GM19455 (cell line): ENCODE measurements around the gene LACTB.

Experiments used
- ATAC-seq: cut with Tn5 transposase; IDR thresholded peaks from one replicate; pipeline ENCODE4 v1.9.1; 2021; ENCODE audit not compliant: unreplicated experiment

Gene LACTB

DNA sequence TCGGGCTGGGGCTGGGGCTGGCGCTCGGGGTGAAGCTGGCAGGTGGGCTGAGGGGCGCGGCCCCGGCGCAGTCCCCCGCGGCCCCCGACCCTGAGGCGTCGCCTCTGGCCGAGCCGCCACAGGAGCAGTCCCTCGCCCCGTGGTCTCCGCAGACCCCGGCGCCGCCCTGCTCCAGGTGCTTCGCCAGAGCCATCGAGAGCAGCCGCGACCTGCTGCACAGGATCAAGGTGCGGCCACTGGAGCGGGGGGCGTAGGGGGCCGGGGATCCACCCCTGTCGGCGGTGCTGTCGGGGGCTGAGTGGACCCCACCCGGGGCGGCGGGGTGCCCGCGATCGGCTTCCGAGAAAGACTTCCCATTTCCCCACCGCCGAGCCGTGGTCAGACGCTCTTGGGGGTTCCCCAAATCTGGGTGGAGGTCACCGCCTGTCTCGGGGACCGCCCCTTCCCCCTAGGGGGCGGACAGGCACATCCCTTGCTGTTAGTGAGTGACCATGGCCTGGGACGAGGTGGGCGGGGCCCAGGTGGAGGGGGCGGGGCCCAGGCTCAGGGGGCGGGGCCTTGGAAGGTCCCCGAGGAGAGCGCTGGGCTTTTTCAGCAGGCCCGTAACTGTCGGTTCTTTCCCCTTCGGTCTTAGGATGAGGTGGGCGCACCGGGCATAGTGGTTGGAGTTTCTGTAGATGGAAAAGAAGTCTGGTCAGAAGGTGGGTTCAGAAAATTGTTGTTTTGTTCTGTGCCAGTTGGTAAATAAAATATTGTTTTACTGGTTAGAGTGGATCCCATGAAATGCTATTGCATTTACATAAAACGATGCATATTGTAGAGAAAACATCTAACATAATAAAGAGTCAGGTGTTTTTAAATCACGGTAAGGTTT is 578 bp downstream of the LACTB start:
- ATAC-seq = peak; percentile 80

DNA sequence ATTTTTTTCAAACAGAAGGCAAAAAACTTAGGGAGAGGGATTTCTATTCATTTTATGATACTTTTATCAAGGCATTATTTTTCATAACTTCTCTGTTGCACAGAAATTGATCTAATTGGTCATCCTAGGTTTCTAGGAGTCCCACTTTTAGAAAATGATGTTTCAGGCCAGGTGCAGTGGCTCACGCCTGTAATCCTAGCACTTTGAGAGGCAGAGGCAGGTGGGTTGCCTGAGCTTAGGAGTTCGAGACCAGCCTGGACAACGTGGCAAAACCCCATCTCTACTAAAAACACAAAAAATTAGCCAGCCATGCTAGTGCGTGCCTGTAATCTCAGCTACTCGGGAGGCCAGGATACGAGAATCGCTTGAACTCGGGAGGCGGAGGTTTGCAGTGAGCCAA is 2.8 kb downstream of the LACTB start:
- no peak for ATAC-seq

DNA sequence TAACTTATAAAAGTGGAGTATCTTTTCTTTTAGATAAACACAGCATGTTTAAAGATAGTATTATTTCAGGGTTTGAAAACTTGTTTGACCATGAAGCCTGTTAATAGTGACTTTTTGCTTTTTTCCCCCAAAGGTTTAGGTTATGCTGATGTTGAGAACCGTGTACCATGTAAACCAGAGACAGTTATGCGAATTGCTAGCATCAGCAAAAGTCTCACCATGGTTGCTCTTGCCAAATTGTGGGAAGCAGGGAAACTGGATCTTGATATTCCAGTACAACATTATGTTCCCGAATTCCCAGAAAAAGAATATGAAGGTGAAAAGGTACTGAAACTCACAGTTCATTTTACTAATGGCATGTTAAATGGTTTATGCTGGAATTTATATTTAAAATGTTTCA is 5.1 kb downstream of the LACTB start:
- ATAC-seq = no peak

DNA sequence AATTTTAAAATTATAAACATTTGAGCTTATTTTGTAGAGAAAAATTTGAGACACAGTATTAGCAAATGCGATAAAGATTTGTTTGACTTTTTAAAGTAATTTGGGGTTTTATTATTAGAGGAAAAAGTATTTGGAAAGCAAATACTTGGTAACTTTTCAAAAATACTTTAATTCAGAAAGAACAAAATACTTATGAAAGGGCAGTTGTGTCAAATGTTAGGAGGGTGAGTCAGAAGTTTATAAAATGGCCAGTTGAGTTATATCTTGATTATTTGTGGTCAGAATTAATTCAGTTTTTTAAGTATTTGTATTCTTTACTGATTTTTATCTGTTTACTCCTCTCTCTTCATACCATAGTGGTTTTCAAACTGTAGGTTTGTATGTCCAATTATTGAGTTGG is 12.1 kb downstream of the LACTB start:
- no peak for ATAC-seq

DNA sequence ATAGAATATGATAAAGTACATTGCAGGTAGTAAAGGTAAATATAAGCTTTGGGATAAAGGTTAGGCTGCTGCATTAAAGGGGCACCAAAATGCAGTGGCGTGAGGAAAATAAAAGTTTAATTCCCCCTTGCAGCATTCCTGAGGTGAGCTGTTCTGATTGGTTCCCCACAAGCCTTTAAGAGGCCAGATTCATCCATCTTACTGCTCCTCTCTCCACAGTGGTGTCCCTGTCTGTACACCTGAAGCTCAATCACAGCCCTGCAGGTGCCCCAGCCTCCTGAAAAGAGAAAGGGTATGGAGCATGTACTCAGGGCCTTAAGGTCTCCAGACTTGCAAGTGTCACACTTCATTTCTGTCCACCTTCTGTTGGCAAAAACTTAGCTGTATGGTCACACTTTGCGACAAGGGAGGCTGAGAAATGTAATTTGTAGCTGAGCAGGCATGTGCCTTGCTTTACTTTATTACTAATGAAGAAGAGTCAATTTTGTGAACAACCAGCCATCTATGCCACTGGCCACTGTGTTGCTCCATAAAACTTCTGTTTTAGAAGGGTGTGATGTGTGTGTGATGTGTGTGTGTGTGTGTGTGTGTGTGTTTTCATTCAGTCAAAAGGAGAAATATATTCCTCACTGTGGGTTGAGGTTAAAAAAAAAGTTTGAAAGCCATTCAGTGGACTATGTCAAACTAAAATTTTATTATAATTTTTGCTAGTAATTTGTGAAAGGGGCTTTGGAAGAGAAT is 12.8 kb downstream of the LACTB start:
- no peak for ATAC-seq

DNA sequence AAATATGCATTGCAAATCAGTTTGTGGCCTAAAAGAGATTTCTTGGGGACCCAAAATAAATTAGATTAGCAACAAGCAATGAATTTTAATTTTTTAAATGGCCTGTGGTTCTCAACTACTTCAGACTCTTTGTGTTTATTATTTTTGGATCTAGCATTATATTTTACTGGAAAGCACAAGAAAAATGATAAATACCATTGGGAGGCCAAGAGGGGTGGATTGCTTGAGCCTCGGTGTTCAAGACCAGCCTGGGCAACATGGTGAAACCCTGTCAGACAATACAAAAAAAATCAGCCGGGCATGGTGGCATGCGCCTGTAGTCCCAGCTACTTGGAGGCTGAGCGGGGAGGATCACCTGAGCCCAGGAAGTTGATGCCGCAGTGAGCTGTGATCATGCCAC is 13.6 kb downstream of the LACTB start:
- no peak for ATAC-seq

DNA sequence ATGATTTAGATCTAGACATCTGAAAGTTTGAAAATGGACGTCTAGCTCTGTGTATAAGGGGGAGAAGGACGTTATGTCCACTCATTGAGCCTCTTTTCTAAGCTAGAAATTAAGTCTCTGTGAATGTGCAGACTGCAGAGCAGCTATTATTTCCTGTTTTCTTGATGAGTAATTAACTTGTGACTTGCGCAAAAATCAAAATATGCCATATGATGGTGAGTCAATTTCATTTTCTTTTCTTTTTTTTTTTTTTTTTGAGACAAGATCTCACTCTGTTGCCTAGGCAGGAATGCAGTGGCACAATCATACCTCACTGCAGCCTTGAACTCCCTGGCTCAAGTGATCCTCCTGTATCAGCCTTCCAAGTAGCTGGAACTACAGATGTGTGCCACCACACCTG is 14.1 kb downstream of the LACTB start:
- ATAC-seq = no peak

DNA sequence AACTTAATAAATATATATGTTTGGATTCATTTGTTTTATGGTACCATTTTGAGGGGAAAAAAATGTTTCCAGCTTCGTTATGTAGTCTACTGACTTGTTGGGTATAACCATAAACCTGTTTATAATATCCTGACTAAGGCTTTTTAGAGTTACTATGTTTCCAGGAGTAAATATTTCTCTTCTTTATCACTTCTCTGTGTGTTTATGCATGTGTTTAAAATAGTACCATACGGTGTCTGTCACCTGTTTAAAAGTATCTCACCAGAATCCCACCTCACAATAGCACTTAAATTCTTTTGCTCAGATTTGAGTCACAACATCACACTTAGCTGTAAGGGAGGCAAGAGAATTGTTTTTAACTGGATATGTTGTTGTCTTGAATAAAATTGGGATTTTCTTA is 15.1 kb downstream of the LACTB start:
- no peak for ATAC-seq

DNA sequence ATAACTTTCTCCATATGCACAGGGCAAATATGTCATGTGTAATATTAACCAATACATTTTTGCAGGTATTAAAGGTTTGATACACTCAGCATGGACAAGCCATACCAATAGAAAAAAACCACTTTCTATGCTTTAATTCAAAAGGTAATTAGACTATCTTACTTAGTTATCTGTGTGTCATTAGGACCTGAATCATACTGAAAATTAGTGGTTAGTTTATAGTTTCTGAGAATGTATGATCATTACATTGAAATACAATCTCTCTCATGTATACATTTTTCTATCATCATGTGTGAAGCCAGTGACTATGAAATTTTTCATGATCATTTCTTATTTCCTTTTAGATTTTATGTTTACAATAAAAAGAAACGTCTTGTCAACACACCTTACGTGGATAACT is 19.3 kb downstream of the LACTB start:
- ATAC-seq = no peak

DNA sequence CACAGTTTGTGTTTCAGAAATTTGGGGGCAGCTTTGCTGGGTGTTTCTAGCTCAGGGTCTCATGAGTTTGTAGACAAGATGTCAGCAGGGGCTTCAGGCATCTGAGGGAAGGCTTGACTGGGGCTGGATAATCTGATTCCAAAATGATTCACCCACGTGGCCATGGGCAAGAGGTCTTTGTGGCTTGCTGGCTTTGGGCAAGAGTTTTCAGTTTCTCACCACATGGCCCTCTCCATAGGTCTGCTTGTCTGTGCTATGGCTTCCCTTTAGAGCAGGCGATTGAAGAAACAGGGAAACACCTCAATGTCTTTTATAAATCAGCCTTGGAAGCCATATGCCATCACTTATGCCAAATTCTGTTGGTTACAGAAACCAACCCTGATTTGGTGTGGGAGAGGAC is 23.8 kb downstream of the LACTB start:
- no peak for ATAC-seq

DNA sequence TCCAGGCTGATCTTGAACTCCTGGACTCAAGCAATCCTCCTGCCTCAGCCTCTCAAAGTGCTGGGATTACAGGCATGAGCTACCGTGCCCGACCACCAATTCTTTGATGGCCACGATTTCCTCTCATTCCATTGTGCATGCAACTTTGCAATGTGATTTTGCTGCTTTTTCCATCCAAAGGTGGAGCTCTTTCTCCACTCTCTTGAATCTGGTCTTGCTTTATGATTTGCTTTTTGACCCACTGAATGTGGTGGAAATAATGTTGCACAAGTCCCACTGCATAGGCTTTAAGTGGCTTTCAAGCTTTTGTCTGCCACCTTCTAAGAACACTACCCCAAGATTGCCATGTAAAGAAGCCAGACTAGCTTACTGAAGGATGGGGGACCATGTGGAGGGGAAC is 25.0 kb downstream of the LACTB start:
- ATAC-seq = no peak

DNA sequence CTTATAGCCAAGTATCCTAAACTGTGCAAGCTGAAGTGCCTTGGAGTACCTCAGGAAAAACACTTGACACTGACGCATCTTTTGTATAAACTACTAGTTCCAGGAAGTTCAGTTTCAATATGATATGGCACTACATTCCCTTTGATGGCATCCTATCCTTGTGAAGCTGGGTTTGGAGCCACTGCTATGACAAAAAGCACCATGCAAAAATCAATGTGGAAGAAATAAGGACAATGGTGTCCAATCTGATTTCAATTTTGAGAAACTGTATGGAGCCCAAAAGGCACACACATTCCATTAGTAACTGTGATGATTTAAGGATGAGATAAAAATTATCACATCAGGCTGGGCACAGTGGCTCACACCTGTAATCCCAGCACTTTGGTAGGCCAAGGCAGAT is 30.0 kb downstream of the LACTB start:
- ATAC-seq = no peak

DNA sequence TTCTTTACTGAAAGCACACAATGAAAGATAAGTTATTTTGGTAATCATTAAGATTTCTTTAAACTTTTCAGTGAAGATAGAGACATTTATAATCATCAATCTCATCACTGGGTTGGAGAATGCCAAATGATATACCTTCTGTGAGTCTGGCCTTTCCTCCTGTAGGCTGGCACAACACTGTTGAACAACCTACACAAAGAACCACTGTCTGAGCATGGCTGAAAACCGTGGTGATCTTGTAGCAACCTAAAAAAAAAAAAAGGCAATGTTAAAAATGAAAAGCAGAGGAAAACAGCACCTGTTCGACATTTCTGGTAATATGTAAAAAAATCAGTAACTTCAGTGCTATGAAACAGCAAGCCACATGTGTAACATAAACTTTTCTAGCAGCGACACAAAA is 33.8 kb downstream of the LACTB start:
- ATAC-seq = no peak

DNA sequence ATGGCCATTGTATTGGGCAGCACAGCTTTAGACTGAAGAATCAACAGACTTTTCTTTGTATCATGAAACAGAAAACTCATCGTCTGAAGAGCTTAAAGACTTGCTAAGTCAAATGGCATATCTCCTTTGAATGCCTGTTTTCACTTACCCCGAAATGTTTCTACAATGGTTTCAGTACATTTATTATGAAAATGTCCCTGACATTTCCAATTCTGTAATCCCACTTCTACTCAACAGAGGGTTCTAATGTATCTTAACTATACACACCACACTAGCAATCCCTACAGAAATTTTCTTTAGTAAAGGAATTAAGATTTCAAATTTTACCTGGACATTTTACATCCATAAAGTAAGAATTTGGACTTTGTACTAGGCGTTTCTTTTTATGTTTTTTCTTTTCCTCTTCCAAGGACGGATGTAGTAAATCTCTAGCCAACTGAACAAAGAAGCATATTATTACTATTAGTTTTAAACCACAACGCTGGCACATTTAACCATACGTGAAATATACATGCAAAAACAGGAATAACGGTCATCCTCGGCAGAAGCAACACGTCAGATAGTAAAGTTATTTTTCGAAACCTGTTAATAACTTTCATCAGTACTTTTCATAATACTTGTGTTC is 34.5 kb downstream of the LACTB start:
- ATAC-seq = no peak

DNA sequence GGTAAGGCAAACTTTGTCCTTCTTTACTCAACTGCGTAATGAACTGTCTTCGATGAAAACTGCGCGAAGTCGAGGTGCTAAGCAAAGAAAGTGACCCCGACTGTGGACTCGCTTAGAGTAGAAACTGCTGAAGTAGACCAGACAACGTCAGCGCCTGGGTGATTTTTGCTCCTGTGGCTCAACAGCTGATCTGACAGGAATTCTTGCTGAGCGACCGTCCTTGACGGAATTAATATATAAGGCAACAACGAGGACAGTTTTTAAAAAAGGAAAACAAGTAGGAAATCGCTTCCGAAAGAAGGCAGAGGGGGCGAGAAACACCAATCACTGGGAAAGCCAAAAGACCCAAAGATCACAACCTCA is 35.1 kb downstream of the LACTB start:
- no peak for ATAC-seq

DNA sequence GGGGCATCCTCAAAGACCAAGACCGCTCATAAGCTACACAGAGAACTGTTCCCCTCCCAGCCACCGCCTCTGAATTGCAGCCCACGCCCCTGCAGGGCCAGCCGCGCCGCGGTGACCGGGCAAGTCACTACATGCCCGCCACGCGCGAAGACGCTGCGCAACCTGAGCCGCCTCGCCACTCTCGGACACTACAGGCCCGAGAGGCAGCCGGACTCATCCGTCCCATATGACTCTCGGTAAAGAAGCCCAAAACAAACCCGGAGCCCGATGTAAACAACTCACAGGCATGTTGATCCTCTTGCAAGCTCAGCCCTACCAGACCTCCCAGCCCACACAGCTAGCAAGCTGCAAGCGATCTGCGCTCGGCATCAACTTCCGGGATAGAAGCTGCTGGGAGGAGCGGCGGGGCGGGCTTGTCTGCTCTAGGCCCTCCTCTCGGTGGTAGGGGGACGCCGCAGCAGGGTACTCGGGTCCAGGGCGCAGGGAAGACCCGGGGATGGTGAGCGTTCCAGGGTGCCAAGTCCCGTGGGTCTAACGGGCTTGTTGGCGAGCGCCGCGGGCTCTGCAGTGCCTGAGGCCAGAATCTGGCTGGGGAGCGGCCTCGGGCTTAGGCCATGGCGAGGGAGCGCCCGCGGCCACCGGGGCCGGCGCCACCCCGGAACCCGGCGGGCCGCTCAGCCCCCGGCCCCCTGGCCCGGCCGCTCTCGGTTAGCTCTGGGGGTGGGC is 35.6 kb downstream of the LACTB start, which contains the start of gene RPS27L:
Gene RPS27L, minus strand, starts transcription at position 360 of the 726 bp plus-strand sequence. Its CDS starts 72 bp downstream, at position 288.
- peak; percentile 88 for ATAC-seq

DNA sequence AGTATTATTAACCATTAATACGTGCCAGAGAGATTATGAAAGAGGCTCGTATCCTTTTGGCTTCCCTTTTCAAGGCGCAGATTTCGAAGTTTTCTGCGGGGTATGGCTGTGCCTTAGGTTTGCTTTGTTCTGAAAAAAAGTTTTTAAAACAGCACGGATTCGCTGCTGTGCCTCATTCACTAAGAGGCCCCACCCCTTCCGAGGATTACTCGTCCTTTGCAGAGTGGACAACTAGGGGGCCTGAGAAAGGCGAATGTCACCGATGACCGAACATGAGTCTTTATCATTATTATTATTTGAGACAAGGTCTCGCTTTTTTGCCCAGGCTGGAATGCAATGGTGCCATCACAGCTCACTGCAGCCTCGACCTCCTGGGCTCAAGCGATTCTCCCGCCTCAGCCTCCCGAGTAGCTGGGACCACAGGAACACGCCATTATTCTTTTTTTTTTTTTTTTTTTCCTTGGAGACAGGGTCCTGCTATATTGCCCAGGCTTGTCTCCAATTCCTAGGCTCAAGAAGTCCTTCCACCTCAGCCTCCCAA is 36.3 kb downstream of the LACTB start:
- peak; percentile 37 for ATAC-seq

DNA sequence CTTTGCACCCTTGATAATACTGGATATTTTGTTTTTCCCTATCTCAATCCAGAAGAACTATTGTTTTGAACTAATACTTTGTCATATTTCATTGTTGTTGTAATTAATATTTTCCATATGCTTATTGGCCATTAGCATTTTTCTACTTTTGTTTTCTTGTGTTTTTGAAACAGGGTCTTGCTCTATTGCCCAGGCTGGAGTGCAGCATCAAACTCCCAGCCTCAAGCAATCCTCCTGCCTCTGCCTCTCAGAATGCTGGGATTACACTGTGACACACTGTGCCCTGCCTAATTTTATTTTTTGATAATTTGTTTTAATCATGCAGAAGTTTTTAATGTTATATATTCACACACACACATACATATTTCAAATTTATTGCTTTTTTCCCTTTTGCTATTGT is 39.0 kb downstream of the LACTB start:
- no peak for ATAC-seq

DNA sequence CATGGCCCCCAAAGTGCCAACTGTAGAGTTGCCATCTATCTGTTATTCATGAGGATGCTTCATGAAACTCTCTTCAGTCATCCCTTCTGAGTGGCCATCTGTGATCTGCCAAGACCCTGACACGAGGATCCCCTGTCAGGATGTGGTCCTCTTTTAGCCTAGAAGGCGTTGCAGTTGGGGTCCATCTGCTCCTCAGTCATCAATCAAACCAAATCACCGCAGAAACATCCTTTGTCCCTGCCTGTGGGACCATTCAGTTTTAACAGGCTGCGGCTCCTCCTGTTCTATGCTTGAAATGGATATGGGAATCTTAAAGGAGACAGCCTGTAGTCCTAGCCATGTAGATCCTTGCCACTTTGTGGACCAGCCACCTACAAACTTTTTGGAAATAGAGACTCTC is 41.6 kb downstream of the LACTB start:
- ATAC-seq = no peak

DNA sequence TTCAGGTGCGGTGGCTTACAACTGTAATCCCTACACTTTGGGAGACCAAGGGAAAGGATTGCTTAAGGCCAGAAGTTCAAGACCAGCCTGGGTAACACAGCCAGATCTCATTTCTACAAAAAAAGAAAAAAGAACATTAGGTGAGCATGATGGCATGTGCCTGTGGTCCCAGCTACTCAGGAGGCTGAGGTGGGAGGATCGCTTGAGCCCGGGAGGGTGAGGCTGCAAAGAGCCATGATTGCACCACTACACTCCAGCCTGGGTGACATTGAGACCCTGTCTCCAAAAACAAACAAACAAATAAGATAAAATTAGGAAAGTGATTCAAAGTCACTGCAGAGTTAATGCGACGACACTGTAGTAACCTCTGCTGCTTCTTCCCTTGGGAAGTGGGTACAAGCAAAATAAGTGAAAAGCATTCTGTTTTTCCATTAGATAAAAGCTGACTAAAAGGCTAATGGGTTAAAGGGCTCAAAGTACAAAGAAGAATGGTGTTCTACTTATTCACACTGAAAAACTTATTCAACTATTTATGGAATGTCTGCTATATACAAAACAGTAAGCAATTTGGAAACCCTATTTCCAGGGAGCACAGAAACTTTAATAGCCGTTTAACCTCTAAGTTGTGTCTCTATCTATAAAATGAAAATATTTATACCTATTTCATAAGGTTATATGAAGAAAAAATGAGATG is 43.7 kb downstream of the LACTB start:
- ATAC-seq = no peak
